GM18499 (cell line): ENCODE results near the gene ADAM11.

Source experiments
- ATAC-seq: cut with Tn5 transposase; IDR thresholded peaks from one replicate; pipeline ENCODE4 v1.9.1; 2021; ENCODE audit warnings: moderate number of reproducible peaks; ENCODE audit not compliant: insufficient read depth, unreplicated experiment

The ADAM11 gene

DNA sequence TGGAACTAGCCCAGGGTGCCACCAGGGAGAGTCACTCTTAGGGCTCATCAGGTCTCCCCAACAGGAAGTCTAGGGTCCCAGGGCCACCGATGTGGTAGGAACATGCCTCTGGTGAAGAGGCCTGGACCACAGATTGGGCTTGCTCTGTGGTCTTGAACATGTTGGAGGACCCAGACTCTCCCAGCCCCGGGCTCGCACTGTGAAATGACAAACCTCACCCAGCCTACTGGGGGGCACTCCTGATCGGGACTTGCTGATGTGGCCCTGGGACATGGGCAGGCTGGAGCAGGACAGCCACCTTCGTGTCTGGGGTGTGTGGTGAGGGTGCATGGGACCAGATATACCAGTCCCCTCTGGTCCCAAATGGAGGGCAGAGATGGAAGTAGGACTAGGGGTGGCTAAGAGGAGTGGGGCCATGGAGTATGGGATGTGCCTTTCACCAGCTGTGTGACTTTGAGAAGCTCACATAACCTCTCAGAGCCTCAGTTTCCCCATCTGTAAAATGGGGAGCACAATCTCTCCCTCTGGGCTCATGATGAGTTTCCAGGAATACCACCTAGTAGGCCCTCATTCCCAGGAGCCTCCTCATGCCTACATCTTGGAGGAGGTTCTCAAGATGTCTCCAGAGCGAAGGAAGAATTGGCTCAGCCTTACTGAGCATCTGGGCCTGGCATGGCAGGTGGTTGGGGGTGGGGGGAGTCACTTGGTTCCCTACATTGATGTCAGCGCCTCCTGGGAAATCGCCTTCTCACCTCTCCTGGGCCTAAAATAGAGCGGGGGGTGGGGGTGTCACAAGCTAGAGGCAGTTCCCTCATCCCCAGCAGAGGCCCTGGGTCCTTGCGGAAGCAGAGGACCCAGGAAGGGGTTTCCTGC is 1.5 kb upstream of the ADAM11 start:
- ATAC-seq: no peak

DNA sequence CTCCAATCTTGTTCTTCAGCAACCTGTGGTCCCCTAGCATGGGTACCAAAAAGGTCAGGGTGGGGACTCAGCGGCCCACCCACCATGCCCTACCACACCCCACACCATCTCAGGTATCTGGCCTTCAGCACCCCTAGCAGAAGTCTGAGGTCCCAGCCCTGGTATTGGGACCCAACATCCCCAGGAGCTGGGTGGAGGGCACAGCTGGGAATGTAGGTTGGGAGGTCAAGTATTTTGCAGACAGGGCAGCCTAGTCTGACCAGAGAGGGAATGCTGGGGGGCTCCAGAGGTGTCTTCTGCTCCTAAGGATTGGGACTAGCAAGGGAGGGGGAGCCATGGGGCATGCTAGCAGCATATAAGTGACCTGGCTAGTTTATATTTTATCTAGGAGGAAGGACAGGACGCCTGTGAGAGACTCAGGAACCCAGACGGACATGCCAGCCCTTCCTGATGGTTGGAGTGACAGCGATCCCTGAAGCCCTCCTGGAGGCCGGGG is 822 bp upstream of the ADAM11 start:
- no peak for ATAC-seq

DNA sequence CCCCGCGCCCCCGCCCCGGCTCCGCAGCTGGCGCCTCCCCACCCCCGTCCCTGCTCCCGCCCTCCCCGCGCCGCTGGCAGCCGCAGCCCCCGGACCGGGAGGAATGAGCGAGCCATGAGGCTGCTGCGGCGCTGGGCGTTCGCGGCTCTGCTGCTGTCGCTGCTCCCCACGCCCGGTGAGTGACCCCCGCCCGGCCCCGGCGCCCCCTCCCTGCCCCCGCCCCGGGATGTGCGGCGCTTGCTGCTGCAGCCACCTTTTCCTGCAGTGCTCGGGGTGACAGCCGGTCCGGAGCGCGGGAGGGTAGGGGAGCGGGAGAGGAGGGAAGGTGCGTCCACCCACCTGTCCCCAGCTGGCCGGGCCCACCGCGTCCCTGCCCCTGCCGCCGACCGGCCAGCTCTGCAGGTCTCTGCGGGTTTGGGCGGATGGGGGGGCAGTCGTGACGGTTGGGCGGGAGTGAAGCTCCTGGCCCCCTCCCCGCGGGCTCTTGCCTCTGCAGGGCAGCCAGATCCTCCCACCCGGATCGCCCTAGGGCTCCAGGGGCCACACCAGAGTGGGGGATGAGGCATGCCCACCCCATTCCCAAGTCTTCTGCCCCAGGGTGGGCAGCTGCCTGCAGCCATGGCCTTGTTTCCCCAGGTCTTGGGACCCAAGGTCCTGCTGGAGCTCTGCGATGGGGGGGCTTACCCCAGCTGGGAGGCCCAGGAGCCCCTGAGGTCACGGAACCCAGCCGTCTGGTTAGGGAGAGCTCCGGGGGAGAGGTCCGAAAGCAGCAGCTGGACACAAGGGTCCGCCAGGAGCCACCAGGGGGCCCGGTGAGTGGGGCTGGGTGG is 513 bp downstream of the ADAM11 start:
- ATAC-seq: no peak

DNA sequence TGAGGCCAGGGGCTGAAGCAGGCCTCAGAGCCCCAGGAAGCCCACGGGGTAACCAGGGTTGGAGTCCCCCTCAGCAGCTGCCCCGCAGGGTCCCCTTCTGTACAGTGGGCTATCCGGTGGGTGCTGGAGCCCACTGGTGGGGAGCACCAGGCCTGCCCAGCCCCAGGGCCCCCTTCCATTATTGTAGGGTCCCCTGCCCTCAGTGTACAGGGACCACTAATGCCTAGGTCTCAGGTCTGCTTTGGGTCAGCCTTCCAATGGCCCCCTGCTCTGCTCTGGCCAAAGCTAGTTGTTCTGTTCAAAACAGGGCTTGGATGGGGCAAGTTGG is 1.1 kb downstream of the ADAM11 start:
- no peak for ATAC-seq

DNA sequence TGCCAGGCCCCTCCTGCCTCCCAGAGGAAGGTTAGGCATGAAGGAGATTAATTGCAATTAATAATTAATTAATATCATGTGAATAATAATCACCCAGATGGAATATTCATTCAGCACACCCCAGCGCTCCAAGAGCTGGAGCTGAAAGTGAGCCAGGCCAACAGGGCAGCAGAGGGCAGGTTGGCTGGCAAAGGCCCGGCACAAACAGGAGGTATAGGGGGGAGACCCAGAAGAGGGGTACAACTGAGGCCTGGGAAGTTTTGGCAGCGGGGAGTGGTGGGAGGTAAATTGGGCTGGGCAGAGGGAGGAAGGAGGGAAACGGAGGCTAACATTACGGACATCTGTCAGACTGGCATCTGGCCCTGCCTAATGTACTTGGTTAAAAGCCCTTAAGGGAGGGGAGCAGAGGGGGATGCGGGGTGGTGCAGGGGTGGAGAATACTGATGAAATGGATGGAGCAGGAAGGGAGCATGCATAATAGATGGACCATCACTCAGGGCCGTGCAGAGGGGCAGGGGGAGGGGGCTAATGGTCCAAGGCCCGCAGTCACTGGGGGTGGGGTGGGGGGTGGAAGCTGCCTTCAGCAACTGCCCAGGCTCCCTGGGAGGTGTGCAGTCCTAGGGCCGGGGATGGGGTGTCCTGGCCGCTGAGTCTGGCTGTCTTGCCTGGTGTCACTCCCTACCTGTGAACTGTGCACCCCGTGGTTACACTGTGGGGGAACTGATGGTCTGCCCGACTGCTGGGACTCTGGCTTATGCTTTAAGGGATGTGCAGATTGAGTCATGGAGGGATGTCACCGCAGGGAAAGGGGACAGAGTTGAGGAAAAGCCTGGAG is 1.9 kb downstream of the ADAM11 start:
- ATAC-seq: no peak

DNA sequence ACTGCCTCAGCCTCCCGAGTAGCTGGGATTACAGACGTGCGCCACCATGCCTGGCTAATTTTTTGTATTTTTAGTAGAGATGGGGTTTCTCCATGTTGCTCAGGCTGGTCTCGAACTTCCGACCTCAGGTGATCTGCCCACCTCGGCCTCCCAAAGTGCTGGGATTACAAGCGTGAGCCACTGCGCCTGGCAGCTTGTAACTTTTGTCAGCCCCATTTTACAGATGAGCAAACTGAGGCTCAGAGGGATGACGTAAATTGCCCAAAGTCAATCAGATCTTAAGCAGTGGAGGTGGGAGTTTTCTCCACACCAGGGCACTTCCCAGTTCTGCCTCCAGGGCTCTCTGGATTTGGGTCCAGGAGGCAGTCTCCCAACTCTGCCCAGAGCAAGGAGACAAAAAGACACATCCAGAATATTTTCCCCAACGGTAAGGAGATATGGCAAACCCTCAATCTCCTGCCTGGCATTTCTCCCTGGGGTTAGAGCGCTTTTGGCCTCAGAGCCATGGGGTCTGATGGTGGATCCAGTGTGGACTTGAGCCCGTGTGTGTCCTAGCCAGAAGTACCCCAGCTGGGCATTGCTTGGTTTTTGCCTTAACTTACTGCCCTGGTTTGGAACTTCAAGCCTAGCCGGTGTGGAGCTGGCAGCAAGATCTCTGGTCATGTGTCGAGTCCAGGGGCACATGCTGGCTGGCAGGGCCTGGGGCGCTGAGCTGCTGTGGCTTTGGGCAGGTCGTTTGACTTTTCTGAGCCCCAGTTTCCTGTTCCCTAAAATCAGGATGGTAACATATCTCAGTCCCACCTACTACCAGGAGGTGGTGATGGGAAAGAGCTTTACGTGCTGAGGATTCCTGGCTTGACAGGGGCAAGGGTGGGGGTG is 3.4 kb downstream of the ADAM11 start:
- ATAC-seq: no peak

DNA sequence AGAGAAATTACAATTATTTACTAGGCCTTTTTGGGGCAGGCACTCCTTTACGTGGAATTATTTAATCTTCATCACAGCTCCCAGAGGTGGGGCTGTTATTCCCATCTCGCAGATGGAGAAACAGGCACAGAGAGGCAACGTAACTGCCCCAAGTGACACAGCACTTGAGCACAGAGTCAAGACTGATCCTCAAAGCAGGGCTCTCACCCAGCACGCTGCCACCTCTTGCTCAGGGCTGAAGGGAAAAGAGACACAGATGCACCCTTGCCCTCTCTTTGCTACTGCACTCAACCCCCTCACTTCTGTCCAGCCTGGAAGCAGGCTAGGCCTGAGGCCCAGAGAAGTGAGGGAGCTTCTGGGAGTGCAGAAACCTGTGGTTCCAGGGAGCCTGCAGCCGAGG is 4.4 kb downstream of the ADAM11 start:
- no peak for ATAC-seq

DNA sequence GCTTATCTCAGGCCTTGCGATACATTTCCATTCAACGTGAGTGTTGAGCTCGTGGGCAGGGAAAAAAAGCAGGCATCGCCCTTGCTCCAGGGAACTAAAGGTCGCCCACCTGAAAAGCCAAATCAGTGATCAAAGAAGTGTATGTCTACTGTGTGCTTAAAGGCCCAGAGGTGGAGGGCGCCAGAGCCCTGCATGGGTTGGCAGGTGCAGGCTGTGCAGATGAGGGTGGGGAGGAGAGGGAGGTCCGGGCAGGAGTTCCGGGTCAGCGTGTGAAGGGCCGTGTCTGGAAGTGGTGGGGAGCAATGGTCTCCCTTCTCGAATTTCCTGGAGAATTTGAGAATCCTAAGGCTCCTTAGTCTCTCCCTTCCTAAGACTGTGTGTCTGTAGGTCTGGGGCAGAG is 7.2 kb downstream of the ADAM11 start:
- no peak for ATAC-seq

DNA sequence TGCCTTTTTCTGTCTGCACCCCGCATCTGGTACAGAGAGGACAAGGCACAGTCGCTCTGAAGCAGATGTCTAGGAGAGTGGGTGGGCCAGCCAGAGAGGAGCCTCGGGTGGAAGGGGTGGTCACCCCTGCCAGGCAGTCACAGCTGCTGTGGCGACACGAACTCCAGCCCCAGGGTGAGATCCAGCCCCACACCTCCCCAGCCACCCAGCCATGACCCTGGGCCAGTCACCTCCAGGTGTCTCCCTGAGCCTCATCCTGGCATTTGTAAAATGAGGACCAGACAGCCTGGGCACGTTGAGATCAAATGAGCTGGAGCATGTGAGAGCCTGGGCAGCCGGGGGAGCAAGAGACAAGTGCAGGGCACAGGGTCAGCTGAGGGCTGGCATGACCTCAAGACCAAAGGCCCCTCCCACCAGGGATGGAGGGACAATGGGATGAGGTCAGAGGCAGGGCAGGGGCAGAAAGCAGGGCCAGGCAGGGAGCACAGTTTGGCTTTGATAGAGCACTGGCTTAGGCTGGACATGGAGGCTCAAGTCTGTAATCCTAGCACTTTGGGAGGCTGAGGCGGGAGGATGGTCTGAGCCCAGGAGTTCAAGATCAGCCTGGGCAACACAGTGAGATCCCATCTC is 7.7 kb downstream of the ADAM11 start:
- no peak for ATAC-seq

DNA sequence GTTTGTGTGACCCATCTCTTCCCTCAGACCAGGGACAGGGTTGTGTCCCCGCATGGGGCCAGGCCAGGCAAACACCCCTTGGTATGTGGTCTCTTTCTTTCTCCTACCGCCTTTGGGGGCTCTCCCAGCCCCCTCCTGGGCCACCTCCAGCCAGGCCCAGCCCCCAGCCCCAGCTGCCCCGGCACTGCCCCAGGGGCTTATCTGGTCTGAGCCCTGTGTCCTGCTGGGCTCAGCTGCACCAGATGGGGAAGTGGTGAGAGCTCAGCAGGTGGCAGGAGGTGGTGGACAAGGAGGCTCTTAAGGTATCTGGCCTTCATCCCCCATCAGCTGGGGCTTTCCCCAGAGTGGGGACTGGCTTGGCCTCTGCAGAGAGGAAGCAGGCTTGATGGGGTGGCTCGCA is 8.7 kb downstream of the ADAM11 start:
- ATAC-seq: no peak

DNA sequence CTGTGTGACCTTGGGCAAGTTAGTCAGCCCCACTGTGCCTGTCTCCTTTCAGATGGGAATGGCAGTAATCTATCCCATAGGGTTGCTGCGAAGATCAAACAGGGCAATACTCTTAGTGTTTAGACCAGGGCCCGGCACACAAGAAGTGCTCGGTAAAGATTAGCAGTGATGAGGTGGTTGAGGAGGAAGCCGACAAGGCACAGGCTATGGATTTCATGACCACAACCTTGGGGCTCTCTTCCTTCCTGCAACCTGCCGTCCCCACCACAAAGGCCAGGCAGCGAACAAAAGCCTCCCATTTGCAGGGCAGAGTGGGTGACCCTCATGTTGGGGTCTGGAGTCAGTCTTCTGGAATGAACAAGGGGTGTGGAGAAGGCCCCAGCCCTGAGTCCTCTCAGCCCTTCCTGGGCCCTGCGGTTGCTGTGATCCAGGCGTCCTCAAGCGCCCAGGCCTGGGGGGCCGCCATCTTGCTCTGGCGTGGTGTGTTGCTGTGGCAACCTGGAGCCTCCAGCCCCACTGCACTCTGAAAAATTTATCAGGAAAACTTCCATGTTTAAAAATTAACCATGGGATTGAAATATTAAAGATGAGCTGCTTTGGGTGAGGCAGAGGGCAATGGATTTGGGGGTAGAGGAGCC is 9.8 kb downstream of the ADAM11 start:
- no peak for ATAC-seq

DNA sequence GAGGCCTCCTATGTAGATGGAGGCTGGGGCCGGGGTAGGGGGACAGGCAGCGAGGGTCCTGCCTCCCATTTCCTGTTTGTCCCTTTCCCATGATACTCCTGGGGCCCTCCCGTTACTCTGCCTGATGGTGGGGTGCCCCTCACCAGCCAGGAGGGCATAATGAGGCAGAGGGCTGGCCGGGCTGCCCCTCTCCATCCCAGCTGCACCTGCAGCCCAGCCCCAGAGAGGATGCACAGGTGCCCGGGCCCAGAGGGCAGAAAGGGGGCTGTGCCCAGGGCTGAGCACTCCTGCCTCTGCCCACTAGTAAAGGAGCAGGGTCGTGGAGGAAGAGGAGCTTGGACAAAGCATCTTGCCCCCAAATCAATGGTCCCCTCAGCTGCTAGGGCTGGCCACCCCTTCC is 10.4 kb downstream of the ADAM11 start:
- no peak for ATAC-seq

DNA sequence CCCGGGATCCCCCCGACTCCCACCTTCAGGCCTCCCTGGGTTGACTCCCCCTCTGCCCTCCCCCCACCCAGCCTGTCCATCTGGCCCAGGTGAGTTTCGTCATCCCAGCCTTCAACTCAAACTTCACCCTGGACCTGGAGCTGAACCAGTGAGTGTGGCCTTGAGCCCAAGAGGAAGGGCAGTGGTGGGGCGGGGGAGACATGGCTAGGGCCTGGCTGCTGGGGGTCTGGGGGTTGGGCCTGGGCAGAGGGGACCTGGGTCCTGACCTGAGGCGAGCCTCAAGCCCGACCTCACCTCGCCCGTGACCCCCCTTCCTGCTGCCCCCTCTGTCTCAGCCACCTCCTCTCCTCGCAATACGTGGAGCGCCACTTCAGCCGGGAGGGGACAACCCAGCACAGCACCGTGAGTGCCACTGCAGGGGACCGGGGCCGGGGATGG is 10.9 kb downstream of the ADAM11 start:
- no peak for ATAC-seq

DNA sequence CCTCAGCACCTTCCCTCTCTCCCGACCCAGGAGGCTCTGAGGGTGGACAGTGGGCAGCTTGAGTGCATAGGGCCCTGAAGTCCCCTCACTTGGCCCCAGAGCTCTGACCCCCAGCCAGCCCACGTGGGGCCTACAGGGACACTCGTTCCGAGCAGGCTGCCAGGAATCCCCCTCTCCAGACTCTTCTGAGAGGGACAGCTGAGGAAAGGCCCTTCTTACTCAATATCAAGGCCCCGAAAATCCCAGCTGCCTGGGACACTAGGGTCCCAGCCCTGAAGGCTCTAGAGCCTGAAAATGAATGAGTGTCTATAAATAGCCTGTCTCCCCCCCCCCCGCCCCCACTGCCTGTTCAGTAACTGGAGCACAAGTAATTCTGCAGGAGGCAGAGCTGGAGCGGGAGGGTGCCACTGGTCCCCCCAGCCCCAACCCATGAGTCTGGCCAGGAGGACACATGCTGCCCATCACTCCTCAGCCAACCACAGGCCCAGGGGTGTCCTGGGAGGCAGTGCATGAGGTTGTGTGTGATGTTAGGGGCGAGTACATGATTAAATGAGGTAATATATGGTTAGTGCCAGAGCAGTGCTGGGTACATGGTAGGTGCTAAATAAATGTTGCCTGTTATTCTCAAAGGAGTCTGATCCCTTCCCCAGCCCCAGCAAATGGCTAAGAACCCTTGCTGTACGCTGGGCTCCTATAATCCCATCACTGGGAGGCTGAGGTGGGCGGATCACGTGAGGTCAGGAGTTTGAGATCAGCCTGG is 11.6 kb downstream of the ADAM11 start:
- ATAC-seq: no peak

DNA sequence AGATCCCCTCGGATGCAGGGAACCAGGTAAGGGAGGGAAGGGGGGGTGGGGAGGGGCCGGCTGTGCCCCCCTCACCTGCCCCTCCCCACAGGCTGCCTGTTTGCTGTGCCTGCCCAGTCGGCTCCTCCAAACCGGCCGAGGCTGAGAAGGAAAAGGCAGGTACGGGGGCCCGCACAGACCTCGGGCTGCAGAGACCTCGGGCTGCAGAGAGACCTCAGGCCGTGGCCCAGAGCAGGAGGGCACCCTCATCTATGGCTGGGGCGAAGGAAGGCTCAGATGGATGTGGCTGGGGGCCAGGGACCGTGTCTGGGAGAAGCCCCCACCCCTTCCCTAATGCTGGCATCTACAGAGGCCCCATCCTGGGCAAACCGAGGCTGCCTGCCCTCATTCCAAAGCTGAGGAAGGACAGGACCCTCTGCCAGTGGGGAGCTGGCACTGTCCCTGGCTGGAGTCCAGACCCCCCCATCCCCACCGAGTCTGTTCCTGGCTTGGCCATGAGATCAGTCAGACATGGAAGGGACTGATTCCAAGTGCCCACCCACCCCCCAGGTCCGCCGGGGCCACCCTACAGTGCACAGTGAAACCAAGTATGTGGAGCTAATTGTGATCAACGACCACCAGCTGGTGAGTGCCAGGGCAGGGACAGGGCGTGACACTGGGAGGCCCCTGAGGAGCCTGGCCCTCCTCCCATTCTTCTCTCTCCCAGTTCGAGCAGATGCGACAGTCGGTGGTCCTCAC is 13.7 kb downstream of the ADAM11 start:
- no peak for ATAC-seq

DNA sequence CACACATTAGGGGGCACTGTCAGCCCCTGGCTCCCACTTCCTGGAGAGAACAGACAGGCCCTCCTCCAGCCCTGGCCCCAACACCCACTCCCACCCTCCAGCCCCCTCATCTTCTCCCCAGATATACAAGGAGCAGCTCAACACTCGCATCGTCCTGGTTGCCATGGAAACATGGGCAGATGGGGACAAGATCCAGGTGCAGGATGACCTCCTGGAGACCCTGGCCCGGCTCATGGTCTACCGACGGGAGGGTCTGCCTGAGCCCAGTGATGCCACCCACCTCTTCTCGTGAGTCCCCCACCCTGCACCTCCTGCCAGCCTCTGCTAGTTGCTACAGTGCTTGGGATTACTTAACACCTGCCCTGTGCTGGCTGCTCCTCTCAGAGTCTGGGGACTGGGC is 14.4 kb downstream of the ADAM11 start:
- no peak for ATAC-seq
